Gastrocnemius medialis (tissue), 4 donors: Measurements from ENCODE around the gene DSG3.

Experiments used
- CTCF ChIP-seq, 5 experiments: fragments of 450-650 bp in 3 of 5; fragments of 200-600 bp in 2 of 5; sonication (generic) in 2 of 5; IDR thresholded peaks in 4 of 5; conservative IDR thresholded peaks in 1 of 5; 1 replicate in 4 of 5; 2 replicates in 1 of 5; pipeline ENCODE4 v1.5.1; 2016 to 2019; ENCODE audit warnings: antibody characterized with exemption in 5 of 5, mild to moderate bottlenecking in 3 of 5, moderate library complexity in 3 of 5
- POLR2A ChIP-seq, 2 donors: fragments of 450-650 bp; IDR thresholded peaks; one replicate each; pipeline ENCODE4 v1.6.1; 2017; ENCODE audit warnings: antibody characterized with exemption in 2 of 2, mild to moderate bottlenecking in 2 of 2, moderate library complexity in 2 of 2

- no peak for TF ChIP-seq CTCF (IDR thresholded peaks at IDR 0.05 in 4 of 5, conservative IDR thresholded peaks at IDR 0.05 in 1 of 5)
- TF ChIP-seq POLR2A (IDR thresholded peaks at IDR 0.05): no peak
Measured at GRCh38 chr18:31440787-31441186, 6.8 kb upstream of the DSG3 start.
